NOMO-1 (cell line): ENCODE measurements around the gene HRC.
"Not testable (repeated sequence)": the region's sequence is repeated elsewhere in the genome, so short reads cannot be mapped to it uniquely, and the experiment has no call there.

Source experiments
- DNase-seq, 2 experiments: peaks; one replicate each; lab custom pipeline; 2025; ENCODE audit not compliant: unreplicated experiment in 2 of 2; lab: John Stamatoyannopoulos, UW

The HRC gene

GRCh38 chr19:49160450-49161189 is 5.4 kb upstream of the HRC start:
- DNase-seq = no peak

- DNase-seq = peak; percentile 79 to 81
These were observed 2.4 kb upstream of the HRC start, which contains the start of gene TRPM4 for GRCh38 chr19:49157445-49158224. Gene TRPM4 (plus strand): TSS chr19:49157792. CDS start chr19:49157867, 75 bp downstream.

GRCh38 chr19:49155820-49156346 is 687 bp upstream of the HRC start:
- DNase-seq = no peak

- DNase-seq = no peak
These were observed 917 bp downstream of the HRC start for GRCh38 chr19:49154279-49154678.

GRCh38 chr19:49153167-49153809 is 1.9 kb downstream of the HRC start:
- DNase-seq = no peak

GRCh38 chr19:49152119-49152550 is 3.1 kb downstream of the HRC start:
- DNase-seq = no peak

GRCh38 chr19:49151267-49152118 is 3.7 kb downstream of the HRC start:
- DNase-seq = peak; percentile 60 to 67

GRCh38 chr19:49150944-49151243 is 4.3 kb downstream of the HRC start:
- DNase-seq = no peak

- DNase-seq = peak; percentile 89 to 93
These were observed 4.9 kb downstream of the HRC start for GRCh38 chr19:49150106-49150943.

GRCh38 chr19:49149652-49150105 is 5.5 kb downstream of the HRC start:
- peak in 1 of 2 experiments; percentile 43 for DNase-seq

GRCh38 chr19:49148784-49149651 is 6.2 kb downstream of the HRC start:
- DNase-seq = peak; percentile 83 to 88

GRCh38 chr19:49148044-49148682 is 7.0 kb downstream of the HRC start:
- DNase-seq = no peak

- DNase-seq = not testable (repeated sequence)
These were observed 8.8 kb downstream of the HRC start for GRCh38 chr19:49146408-49146770.

- DNase-seq = peak; percentile 25 to 63
These were observed 9.4 kb downstream of the HRC start for GRCh38 chr19:49145573-49146407.

- DNase-seq = no peak
These were observed 12.3 kb downstream of the HRC start for GRCh38 chr19:49142866-49143335.

GRCh38 chr19:49141352-49141751 is 13.8 kb downstream of the HRC start:
- no peak for DNase-seq

GRCh38 chr19:49140951-49141350 is 14.2 kb downstream of the HRC start:
- no peak for DNase-seq
